Mucosa of gallbladder (tissue), 1 donor: ENCODE results near the gene HS2ST1. TPM values are rescaled to one million over a fixed set of nuclear protein-coding genes. Genes with fewer than 3 reads are reported as not detected.

Source experiments
- DNase-seq: peaks from one replicate; pipeline ENCODE4 v3.0.0-alpha.2; 2020; ENCODE audit warnings: low spot score
- total RNA-seq: library from RNA; stranded (reverse); gene quantifications from one replicate; pipeline ENCODE4 v1.2.1, GENCODE V29; 2021
- donor health status: DM: no; HTN: no; CAD: no.

The HS2ST1 gene
- total RNA-seq, 1 donor from 2014 or later, result 22.3 TPM

DNA sequence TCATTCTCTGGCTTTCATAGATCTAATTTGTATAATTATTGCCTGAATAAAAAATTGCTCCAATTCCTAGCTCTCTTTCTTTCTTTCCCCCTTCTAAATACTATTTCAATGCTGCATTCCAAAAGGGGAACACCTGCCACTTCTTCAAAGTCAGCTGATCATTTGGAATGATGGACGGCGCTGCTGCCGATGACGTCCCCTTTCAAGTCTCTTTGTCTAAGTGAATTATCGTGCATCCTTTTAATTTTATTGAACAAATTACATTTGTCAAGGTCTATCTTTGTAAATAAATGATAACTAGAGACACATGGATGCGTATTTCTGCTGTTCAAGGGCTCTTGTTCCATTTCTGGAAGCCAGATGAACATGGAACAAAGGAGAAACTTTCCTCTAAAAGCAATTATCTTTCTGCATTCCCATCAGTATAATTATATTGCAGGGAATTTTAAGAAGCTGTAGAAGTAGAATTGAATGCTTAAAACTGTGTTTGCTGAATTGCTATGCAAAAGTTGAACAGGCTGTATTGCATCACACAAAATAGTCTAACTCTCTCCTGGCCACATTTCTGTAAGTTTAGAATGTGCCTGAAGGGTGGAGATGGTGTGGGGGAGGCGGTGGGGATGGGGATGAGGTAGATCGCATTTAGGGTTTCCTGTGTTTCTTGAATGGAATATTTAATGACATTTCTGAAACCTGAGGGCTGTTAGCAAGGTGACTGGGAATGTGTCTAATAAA lies 222.3 kb downstream of the HS2ST1 start:
- no peak for DNase-seq

DNA sequence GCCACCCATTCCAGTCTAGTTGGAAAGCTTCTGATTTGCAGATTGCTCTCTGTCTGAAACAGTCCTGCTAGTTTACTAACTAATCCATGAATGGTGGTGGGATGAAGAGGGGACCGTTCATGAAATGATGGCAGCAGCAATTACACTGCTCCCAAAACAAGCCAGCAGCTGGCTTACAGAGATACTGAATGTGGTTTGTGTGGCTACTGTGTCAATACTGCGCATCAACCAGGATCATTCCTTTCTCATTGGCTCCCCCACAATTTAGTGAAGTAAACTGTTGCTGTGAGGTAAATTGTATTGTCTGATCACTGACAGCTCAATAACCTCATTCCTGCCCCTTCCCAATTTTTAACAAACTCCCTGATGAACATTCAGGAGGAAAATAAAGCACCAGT lies 222.9 kb downstream of the HS2ST1 start:
- DNase-seq, result no peak

DNA sequence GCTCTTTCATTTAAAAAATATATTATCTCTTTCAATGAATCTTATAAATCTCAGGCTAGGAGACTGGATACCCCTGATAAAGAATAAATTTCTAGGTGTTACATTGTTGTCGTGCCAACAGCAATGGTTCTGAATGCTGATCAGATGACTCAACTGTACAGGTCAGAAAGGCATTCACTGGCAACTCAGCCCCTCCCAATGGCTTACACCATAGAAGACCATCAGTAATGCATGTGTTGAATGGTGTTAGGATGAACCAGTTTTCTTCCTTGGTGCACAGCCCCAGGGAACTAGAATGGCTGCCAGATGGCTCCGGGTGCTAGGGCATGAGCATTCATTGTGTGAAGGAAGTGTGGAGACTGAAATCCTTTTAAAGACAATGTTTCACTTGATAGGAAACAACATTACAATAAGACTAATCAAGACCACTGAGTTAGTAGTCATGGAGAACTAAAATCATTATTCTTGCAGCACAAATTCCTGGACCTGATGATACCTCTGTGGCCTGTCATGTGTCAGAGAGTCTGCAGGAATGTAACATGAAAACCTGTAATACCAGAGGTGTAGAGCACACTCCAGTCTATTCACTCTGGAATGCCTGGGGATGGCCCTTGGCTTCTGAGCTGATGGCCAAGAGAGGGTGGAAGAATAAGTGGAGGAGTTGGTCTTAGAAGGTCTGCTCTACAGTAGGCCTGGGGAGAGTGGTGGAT lies 226.6 kb downstream of the HS2ST1 start:
- no peak for DNase-seq

DNA sequence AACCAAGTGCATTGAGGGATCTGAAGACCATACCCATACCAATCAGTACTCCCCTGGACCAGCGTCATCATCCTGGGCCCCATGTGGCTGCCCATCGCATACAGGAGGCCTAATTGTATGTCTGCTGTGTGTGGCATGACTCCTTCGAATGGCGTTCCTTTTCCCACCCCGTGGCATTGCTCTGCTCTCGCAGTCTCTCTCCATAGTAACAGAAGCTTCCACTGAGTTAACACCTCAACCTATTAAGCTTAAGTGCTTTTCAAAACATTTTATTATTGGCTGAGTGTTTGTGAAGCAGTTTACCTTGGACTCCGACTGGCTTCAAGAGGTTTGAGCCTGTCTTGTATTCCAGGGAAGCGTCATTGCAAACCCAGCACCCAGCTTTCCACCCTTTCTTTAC lies 227.1 kb downstream of the HS2ST1 start:
- no peak for DNase-seq

DNA sequence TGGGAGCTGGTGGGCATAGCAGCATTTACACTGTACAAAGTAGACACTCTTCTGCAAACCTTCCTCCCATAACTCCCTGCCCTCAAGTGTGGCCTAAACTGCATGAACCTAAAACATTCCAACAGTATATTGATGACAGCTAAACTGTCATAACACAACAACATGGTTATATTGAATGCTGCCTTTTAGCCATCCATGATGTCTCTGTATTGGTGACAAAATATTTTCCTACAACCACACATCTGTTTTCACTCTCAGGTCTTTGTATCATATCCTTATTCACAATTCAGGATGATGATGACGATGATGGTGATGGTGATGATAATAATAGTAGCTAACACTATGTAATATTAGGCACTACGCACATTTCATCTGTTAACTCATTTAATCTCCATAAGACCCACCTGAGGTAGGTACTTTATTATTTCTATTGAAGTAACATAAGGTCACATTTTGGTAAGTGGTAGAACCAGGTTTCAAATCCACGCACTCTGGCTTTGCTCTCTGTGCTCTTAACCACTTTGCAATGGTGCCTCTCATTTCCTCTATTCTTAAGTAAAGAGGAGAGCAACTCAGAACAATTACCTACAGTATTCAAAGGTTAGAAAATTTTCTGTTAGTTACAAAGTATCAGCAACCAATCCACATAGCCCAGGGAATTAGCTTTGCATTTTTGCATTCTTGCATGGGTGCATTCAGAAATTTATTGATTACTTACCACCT lies 229.1 kb downstream of the HS2ST1 start:
- DNase-seq, result no peak

DNA sequence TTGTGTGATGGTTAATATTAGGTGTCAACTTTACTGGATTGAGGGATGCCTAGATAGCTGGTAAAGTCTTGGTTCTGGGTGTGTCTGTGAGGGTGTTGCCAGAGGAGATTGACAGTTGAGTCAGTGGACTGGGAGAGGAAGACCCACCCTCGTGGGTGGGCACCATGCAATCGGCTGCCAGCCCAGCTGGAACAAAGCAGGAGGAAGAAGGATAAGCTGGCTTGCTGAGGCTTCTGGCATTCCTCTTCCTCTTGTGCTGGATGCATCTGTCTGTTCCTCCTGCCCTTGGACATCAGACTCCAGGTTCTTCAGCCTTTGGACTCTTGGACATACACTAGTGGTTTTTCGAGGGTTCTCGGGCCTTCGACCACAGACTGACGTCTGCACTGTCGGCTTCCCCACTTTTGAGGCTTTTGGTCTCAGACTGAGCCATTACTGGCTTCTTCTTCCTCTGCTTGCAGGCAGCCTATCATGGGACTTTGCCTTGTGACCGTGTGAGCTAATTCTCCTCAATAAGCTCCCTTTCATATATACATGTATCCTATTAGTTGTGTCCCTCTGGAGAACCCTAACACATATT lies 230.0 kb downstream of the HS2ST1 start:
- DNase-seq, result no peak

DNA sequence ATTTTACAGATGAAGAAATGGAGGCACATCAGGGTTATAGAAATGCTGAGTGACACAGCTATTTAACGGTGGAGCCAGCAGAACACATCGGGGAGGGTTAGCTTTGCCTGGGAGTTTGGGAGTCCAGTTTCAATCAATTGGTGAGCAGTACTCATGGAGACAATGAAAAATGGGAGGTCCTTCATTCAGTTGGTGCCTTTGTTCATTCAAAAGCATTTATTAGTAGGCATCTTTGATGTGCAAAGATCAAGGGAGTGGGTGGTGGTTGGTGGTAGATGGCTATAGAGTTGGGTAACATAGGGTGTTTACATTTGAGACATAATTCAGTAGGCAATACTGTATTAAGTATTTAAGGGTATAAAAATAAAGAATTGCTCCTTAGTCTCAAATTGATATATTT lies 230.5 kb downstream of the HS2ST1 start:
- DNase-seq, result no peak

DNA sequence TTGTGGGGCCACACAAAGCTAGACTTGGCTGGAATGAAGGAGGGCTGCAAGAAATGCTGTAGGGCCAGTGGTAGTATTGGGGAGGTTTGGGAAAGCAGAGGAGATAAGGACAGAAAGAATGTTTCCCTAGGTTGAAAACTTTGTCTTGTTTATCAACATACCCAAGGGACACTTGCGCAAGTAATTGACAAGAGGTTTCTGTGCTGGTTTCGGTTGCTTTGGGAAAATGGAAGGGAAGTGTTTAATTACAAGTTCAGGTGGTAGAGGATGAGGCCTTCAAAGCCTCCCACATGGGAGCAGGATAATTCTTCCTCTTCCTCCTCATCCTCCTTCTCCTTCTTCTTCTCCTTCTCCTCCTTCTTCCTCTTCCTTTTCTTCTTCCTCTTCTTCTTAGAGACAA lies 232.1 kb downstream of the HS2ST1 start:
- no peak for DNase-seq

DNA sequence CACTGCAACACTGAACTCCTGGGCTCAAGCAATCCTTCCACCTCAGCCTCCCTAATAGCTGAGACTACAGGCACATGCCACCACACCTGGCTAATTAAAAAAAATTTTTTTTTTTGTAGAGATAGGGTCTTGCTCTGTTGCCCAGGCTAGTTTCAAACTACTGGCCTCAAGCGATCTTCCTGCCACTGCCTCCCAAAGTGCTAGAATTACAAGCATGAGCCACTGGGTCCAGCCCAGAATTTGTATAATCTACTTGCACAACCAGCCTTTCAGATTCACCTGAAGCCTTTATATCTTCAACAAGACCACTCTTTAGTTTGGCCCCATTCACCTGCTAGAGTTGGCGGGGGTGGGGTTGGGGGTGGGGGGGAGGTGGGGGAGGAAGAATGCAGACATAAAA lies 232.6 kb downstream of the HS2ST1 start:
- DNase-seq, result no peak

DNA sequence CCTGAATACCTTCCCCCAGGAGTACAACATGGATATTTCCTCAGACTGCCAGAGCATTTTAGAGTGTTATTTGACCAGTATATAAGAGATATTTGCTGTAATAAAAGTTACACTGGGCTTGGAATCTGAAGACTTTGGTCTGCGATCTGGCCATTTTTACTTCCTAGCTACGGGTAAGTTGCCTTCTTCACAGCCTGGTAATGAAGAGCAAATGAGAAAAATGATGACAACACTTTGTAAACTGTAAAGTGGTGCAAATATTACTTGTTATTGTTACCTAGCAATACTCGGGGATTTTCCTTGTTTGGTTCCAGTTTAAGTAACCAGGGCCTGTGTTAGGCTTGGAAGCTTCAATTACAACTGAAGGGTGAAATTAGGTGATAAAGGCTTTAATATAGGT lies 233.4 kb downstream of the HS2ST1 start:
- DNase-seq, result no peak

DNA sequence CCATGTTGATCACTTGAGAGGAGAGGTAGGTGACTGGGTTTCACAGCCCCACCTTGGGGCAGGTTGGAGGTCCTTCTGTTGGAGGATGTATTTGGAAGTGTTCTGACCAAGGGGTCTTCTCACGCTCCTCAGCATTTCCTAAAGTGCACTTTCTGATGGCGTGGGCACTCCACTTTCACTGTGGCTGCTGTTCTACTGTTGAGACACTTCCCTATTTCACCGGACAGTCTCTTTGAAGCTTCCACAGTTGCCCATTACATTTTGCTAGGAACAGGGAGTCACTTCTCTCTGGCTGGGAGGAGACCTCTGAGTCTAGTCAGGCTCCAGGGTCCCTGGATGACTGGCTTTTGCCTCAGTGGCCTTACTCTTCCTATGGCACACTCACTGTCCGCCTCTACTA lies 234.2 kb downstream of the HS2ST1 start:
- no peak for DNase-seq

DNA sequence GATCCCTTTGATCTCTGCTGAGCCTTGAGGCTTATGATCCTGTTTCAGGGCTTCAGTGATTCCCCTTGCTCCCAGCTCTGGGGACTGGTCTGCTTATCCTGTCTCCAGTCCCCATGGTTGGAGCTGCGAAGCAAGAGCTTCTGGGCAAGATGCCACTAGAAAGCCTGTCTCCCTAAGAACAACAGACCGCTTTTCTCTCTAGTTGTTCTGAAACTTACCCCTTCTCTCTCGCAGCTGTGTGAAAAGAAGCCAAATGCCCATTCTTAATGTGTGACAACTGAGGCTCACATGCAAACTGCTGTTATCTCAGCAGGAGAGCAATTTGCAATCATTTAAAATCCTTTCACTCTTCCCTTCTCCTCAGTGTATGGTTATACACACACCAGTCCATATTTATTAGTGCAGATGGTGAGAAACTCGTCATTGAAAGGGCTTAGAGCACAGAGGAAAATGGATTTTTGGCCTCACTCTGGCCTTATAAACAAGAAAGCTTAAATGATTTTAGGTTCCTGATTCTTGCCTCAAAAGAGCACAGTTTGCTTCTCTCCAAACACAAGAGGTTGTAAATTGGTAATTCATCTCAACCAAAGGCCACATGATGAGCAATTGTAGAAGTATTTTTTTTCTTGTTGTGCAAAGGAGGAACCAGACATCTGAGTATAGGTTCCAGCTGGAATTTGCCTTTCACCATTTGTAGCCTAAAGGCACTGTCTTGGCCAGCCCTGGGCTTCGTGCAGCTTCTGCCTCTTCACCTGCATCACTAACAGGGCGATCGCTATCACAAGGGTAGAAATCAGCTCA lies 235.0 kb downstream of the HS2ST1 start:
- DNase-seq, result no peak

DNA sequence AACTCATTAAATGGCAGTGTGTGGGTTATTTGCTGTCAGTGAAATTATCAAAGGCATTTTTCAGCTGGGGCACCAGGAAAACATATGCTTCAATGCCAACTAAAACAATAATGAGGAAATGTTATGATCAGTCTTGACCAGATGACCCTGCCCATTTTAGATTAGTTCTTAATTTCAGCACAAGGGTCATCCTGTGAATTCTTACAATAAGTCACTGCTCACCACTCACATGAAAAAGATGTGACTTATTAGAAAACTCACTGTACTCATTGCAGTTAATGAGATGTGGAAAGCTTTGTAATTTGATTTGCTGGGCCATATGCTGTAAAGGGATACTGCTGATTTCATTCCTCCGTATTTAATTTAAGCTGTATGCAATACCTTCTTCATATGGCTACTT lies 235.7 kb downstream of the HS2ST1 start:
- no peak for DNase-seq

DNA sequence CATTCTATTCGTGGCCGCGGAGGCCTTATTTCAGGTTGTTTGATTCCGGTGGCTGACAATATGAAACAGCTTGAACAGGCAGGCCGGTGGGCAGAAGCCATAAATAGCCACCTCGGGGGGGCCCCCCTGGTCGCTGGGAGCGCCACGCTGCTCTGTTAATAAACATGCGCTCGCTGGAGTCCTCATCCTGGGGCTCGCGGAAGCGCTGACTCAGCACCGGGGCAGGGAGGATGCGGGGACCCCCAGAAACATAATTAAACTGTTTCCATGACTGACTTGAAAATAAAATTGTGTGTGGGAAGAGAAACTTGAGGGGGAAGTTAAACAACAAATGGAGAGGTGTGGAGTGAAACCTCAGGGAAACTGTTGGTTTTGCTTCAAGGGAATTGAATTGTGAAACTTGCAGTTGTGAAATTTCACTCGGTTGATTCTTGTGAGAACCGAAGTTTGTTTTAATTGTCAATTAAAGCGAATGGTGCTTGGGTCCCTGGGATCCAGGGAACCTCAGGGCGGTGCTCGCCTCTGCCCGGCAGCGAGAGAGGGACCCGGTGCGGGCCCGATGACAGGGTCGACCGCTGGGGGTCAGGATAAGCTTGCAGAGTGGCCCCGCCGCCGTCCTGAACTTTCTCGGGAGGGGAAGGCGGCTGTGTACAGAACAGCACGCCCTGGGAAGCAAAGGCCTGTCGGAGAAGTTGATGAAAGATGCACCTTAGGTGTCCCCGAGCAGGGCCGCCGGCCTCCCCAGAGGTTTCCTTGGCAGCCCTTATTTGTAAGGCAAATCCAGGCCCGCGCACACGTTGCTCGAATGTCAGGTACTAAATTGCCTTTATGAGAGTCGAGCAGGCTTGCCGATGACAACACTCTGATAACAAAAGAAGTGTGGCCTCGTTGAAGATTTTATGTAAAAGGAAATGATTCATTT lies 237.3 kb downstream of the HS2ST1 start:
- DNase-seq, result peak; percentile 58

DNA sequence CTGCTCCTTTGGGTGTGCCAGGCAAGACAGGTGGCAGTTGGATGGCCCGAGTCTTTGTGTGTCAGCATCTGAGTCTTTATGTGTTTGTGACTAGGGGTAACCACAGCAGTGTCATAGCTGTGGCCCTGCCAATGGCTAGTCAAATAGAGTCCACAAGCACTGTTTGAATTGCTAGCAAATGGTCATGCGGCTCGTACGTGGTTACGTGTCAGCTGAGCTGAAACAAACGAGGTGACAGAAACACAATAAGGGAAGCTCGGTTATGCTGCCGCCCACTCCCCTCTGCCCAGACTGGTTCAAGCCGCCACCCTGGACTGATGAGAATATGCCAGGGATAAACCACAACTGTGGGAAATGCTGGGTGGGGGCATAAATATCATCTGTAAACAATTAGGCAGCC lies 239.9 kb downstream of the HS2ST1 start:
- no peak for DNase-seq

DNA sequence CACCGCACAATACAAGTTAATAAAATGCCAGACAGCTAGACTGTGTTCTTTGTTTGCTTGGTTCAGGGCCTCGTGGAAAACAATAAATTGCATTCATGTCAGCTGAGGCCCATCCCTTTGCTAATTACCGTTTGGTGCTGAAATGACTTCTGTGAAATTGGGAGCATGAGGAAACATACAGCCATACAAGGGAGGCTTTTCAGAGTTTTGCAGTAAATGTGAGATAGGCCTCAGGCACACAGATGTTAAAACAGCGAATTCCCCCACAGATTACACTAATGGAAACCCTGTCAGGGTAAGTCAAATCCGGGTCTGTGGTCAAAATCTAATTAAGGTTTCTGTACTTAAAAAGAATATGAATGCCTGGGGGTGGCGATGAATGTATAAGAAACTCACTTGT lies 240.7 kb downstream of the HS2ST1 start:
- DNase-seq, result no peak

DNA sequence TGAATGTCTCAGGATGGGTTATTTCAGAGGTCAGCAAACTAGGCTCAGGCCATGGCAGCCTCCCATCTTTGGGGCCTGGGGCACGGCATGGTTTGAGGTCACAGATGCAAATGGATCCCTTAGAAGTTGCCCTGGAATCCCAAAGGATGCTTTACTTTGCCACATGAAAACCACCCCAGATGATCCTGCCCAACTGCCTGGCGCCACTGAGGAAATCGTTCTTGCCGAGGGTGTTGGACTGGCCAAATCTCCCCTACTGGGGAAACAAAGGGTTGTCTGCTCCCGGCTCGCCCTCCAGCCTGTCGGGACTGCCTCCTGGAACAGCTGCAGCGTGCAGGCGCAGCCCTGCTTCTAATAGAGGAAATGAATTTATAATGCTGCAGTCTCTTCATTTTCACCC lies 241.2 kb downstream of the HS2ST1 start:
- DNase-seq, result no peak

DNA sequence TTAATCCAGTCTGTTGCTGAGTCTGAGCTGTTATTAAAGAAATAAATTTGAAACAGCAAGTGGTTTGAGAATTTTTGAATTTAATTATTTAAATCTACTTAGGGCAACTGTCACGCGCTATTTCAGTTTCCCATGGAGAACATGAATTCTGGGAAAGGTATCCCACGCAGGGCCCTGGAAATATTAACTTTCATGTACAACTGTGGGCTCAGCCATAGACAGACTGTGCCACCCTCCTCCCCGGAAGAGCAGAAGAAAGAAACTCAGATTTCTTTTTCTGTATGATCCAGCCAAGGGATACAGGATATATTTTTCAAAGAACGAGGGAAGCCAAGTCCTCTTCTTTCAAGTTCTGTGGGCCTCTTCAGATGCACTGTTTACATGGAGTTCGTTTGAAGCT lies 241.7 kb downstream of the HS2ST1 start:
- DNase-seq, result no peak

DNA sequence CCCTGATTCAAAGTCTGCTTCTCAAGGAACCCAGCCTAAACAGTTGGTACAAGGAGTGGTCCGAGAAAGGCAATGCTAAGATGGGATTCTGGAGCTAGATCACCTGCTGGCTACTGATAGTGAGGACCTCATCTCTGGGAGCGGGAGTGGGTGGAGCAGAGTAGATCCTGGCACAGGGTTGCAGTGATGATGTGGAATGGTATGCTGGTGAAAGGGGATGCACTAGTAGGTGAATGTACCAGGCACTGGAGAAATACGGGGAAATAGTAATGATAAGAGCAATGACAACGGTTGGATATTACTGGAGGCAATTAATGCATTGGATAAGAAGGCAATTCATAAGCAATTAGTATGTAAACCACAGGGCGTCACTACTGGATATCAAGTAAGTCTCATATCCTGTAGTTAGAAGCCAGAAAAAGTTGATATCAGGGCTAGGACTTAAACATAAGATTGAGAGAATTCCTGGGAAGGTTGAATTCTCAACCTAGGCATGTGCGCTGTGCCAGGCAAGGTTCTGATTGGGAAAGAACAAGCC lies 245.0 kb downstream of the HS2ST1 start:
- no peak for DNase-seq
